OCI-LY3 (cell line): Measurements from ENCODE around the gene UGT1A5.

ENCODE experiments used
- EZH2phosphoT487 ChIP-seq: fragments of 200-600 bp; shearing (Covaris generic); IDR thresholded peaks from 2 replicates; pipeline ENCODE4 v1.6.1; 2018; ENCODE audit warnings: antibody characterized with exemption, mixed run types, low read depth
- TF ChIP-seq, protein P1 (sequence below): fragments of 200-600, 300-600 bp; sonication (generic); IDR thresholded peaks from 2 replicates; pipeline ENCODE4 v1.5.1; 2014; ENCODE audit warnings: antibody characterized with exemption, low read length, low read depth

DNA sequence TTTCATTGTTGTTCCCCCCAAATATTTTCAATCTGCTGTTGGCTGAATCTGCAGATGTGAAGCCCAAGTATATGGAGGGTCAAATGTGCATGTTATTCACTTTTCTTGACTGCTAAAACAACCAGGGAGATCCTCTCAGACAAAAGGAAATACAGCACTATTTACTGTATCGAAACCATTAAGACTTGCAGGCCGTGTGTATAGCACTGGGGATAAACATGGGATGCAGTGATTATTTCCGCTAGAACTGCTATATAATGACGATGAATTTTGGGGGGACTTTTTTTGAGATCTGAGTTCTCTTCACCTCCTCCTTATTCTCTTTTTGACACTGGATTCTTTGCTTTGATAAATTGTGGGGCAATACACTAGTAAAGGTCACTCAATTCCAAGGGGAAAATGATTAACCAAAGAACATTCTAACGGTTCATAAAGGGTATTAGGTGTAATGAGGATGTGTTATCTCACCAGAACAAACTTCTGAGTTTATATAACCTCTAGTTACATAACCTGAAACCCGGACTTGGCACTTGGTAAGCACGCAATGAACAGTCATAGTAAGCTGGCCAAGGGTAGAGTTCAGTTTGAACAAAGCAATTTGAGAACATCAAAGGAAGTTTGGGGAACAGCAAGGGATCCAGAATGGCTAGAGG is 43.8 kb downstream of the UGT1A5 start:
- TF ChIP-seq, protein P1, sequence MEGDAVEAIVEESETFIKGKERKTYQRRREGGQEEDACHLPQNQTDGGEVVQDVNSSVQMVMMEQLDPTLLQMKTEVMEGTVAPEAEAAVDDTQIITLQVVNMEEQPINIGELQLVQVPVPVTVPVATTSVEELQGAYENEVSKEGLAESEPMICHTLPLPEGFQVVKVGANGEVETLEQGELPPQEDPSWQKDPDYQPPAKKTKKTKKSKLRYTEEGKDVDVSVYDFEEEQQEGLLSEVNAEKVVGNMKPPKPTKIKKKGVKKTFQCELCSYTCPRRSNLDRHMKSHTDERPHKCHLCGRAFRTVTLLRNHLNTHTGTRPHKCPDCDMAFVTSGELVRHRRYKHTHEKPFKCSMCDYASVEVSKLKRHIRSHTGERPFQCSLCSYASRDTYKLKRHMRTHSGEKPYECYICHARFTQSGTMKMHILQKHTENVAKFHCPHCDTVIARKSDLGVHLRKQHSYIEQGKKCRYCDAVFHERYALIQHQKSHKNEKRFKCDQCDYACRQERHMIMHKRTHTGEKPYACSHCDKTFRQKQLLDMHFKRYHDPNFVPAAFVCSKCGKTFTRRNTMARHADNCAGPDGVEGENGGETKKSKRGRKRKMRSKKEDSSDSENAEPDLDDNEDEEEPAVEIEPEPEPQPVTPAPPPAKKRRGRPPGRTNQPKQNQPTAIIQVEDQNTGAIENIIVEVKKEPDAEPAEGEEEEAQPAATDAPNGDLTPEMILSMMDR, result no peak
- no peak for TF ChIP-seq EZH2phosphoT487
